ENCODE results near the gene CCSER1.

DNA sequence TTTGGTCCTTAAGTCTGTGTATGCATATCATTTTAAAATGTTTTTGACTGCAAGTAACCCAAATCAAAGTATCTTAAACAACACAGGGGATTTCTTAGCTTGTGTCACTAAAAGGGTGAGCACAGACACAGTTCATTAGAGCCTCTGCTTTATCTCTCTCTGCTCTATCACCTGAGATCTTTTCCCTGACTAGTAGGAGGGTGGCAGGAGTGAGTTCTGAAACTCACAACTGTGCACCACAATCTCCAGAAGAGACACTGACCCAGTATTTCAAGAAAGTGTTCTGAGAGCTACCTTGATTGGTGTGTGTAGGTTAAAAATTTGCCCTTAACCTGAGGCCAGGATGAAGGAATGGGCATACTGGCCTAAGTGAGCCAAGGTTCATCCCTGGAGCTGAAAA lies 24.8 kb downstream of the CCSER1 start:
- no peak for TF ChIP-seq EP300 (IDR thresholded peaks at IDR 0.05)
- TF ChIP-seq, protein P1, sequence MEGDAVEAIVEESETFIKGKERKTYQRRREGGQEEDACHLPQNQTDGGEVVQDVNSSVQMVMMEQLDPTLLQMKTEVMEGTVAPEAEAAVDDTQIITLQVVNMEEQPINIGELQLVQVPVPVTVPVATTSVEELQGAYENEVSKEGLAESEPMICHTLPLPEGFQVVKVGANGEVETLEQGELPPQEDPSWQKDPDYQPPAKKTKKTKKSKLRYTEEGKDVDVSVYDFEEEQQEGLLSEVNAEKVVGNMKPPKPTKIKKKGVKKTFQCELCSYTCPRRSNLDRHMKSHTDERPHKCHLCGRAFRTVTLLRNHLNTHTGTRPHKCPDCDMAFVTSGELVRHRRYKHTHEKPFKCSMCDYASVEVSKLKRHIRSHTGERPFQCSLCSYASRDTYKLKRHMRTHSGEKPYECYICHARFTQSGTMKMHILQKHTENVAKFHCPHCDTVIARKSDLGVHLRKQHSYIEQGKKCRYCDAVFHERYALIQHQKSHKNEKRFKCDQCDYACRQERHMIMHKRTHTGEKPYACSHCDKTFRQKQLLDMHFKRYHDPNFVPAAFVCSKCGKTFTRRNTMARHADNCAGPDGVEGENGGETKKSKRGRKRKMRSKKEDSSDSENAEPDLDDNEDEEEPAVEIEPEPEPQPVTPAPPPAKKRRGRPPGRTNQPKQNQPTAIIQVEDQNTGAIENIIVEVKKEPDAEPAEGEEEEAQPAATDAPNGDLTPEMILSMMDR (IDR thresholded peaks at IDR 0.05), result no peak
